ENCODE measurements around the gene EIF4EBP3. TPM values are rescaled to one million over a fixed set of nuclear protein-coding genes. Genes with fewer than 3 reads are reported as not detected.
A peak's percentile ranks its signal among the peaks of the same experiment; 100 is the strongest.

EIF4EBP3 gene
- polyA plus RNA-seq, 1 of the 3 experiments (the other 2 are of a cell fraction), result 1.1 TPM

DNA sequence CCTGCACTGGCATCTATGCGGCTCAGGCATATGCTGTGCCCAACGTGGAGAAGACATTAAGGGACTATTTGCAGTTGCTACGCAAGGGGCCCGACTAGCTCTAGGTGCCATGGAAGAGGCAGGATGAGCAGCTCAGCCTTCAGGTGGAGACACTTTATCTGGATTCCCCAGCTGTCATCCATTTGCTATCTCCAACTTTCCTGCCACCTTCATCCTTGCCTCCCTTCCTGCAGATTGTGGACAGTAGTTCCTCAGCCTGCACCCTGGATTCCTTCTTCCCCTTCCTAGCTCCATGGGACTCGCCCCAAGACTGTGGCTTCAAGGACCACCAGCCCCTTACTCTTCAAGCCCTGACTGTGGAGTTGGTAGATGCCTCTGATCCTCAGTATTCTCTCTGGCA lies 19.2 kb downstream of the EIF4EBP3 start:
- Histone ChIP-seq H3K4me3 (ENCODE audit: low read depth in 2 of 2, low read length in 1 of 2) (no peak overlapping the region), H3K9ac (no peak overlapping the region), H3K4me2 (peak overlapping the region; percentile 77; the same call in 1 of the 2 replicates), H3K79me2 (ENCODE audit: insufficient read depth) (peaks cover 28% of the 10 kb centered on the region), H3K4me1 (ENCODE audit: control insufficient read depth in 1 of 2, insufficient read depth in 2 of 2, low read depth in 1 of 2, low read length in 1 of 2) (peaks cover 3 to 20% of the 10 kb centered on the region in 2 experiments; a peak in 1 of 4 replicates), H3K27me3 (ENCODE audit: insufficient read depth) (no peaks in the 10 kb centered on the region), H3K27ac (ENCODE audit: low read depth in 2 of 2, low read length in 1 of 2) (no peak overlapping the region), H3K9me3 (no peaks in the 10 kb centered on the region), H3K9me2 (no peaks in the 10 kb centered on the region), H2AFZ (ENCODE audit: low read depth) (no peak overlapping the region), H4K20me1 (ENCODE audit: insufficient read depth) (no peaks in the 10 kb centered on the region), H3K36me3 (replicated peaks in 1 of 2; ENCODE audit: control insufficient read depth in 1 of 2, insufficient read depth in 2 of 2, low read length in 1 of 2) (peaks cover 8 to 28% of the 10 kb centered on the region in 2 experiments), H3F3A (replicated peaks; ENCODE audit: insufficient read depth) (peaks cover 5% of the 10 kb centered on the region)
- CTCF ChIA-PET, result interaction anchor here (0.6 to 0.8 kb wide), 2 partner anchors 31 to 327 kb away, joined by 3 read pairs; no protein-coding TSS in a partner anchor
- no peak for DNase-seq
- WGBS (ENCODE audit: low lambda C conversion rate), result 83% methylated on average over 5 of the region's 5 CpGs
- TF ChIP-seq, protein P1, sequence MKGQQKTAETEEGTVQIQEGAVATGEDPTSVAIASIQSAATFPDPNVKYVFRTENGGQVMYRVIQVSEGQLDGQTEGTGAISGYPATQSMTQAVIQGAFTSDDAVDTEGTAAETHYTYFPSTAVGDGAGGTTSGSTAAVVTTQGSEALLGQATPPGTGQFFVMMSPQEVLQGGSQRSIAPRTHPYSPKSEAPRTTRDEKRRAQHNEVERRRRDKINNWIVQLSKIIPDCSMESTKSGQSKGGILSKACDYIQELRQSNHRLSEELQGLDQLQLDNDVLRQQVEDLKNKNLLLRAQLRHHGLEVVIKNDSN (IDR thresholded peaks at IDR 0.05; ENCODE audit: borderline replicate concordance, low read depth), result no peak
- TF ChIP-seq SIN3A (IDR thresholded peaks at IDR 0.05; ENCODE audit: borderline replicate concordance, low read depth, low read length) (no peak), RFX5 (IDR thresholded peaks at IDR 0.05; ENCODE audit: low read length) (no peak), MEF2A (IDR thresholded peaks at IDR 0.05; ENCODE audit: borderline replicate concordance, low read depth) (no peak), TCF12 (IDR thresholded peaks at IDR 0.05) (no peak), YY1 (IDR thresholded peaks at IDR 0.05; ENCODE audit: low read depth) (no peak), GABPA (IDR thresholded peaks at IDR 0.05; ENCODE audit: low read depth) (no peak), EZH2phosphoT487 (IDR thresholded peaks at IDR 0.05; ENCODE audit: borderline replicate concordance, low read depth) (no peak), EP300 (IDR thresholded peaks at IDR 0.05; ENCODE audit: borderline replicate concordance in 1 of 2, low read depth in 1 of 2, low read length in 1 of 2) (no peak), FOXJ3 (CRISPR knock-in tag; IDR thresholded peaks at IDR 0.05) (no peak), SMC3 (IDR thresholded peaks at IDR 0.05; ENCODE audit: low read depth, low read length) (no peak), RXRA (IDR thresholded peaks at IDR 0.05; ENCODE audit: borderline replicate concordance, low read depth) (no peak), MXI1 (IDR thresholded peaks at IDR 0.05; ENCODE audit: low read depth, low read length) (no peak), NFIC (IDR thresholded peaks at IDR 0.05; ENCODE audit: borderline replicate concordance) (no peak), FOSL2 (IDR thresholded peaks at IDR 0.05; ENCODE audit: borderline replicate concordance, low read depth) (no peak), FOXM1 (IDR thresholded peaks at IDR 0.05; ENCODE audit: low read depth) (no peak), NRF1 (IDR thresholded peaks at IDR 0.05; ENCODE audit: low read depth, low read length) (no peak), TEAD4 (IDR thresholded peaks at IDR 0.05; ENCODE audit: borderline replicate concordance, insufficient read depth) (no peak)
- TF ChIP-seq, protein P2, sequence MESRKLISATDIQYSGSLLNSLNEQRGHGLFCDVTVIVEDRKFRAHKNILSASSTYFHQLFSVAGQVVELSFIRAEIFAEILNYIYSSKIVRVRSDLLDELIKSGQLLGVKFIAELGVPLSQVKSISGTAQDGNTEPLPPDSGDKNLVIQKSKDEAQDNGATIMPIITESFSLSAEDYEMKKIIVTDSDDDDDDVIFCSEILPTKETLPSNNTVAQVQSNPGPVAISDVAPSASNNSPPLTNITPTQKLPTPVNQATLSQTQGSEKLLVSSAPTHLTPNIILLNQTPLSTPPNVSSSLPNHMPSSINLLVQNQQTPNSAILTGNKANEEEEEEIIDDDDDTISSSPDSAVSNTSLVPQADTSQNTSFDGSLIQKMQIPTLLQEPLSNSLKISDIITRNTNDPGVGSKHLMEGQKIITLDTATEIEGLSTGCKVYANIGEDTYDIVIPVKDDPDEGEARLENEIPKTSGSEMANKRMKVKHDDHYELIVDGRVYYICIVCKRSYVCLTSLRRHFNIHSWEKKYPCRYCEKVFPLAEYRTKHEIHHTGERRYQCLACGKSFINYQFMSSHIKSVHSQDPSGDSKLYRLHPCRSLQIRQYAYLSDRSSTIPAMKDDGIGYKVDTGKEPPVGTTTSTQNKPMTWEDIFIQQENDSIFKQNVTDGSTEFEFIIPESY (IDR thresholded peaks at IDR 0.05; ENCODE audit: borderline replicate concordance, low read depth), result no peak
- TF ChIP-seq, protein P3, sequence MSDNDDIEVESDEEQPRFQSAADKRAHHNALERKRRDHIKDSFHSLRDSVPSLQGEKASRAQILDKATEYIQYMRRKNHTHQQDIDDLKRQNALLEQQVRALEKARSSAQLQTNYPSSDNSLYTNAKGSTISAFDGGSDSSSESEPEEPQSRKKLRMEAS (IDR thresholded peaks at IDR 0.05; ENCODE audit: low read depth), result no peak
- POLR2A ChIA-PET, result interaction anchor here (1.4 kb wide), 1 partner anchor 9 kb away, joined by 4 read pairs; no protein-coding TSS in a partner anchor
